Upper lobe of left lung (tissue), 6 donors: ENCODE data around the gene XYLT2. TPM values are rescaled to one million over a fixed set of nuclear protein-coding genes. Genes with fewer than 3 reads are reported as not detected.
"Not testable (repeated sequence)": the region's sequence is repeated elsewhere in the genome, so short reads cannot be mapped to it uniquely, and the experiment has no call there.

Source experiments
- ATAC-seq, 2 donors: fragments of 200-7000 bp; cut with Tn5 transposase; one replicate each; pipeline ENCODE4 v1.9.1; 2022; ENCODE audit warnings: mild to moderate bottlenecking in 2 of 2, moderate library complexity in 2 of 2; ENCODE audit not compliant: low FRiP score in 2 of 2
- DNase-seq, 2 donors: peaks; one replicate each; pipeline ENCODE4 v3.0.0-alpha.2; 2019 to 2020
- H3K27ac ChIP-seq, 4 donors: fragments of 200-600 bp; sonication (generic); one replicate each; pipeline ENCODE4 v1.5.1; 2016 to 2019
- H3K27me3 ChIP-seq, 4 donors: fragments of 200-600 bp; sonication (generic); one replicate each; pipeline ENCODE4 v1.5.1; 2017 to 2019
- H3K36me3 ChIP-seq, 4 donors: fragments of 200-600 bp; sonication (generic); one replicate each; pipeline ENCODE4 v1.5.1; 2016 to 2019
- H3K4me1 ChIP-seq, 4 donors: fragments of 200-600 bp; sonication (generic); one replicate each; pipeline ENCODE4 v1.5.1; 2018 to 2019
- H3K4me3 ChIP-seq, 4 donors: fragments of 200-600 bp; sonication (generic); one replicate each; pipeline ENCODE4 v1.5.1; 2017 to 2019; ENCODE audit warnings: mild to moderate bottlenecking in 2 of 4, moderate library complexity in 1 of 4
- H3K9me3 ChIP-seq, 4 donors: fragments of 200-600 bp; sonication (generic); one replicate each; pipeline ENCODE4 v1.5.1; 2018 to 2019
- CTCF ChIP-seq, 6 experiments: fragments of 450-650 bp in 4 of 6; fragments of 200-600 bp in 2 of 6; sonication (generic) in 2 of 6; IDR thresholded peaks; one replicate each; pipeline ENCODE4 v1.5.1; 2016 to 2019; ENCODE audit warnings: antibody characterized with exemption in 6 of 6
- EP300 ChIP-seq, 4 donors: sonication (generic); formaldehyde crosslinking; IDR thresholded peaks; one replicate each; pipeline ENCODE4 v1.5.1; 2017; ENCODE audit warnings: antibody characterized with exemption in 4 of 4, control low read depth in 2 of 4
- POLR2A ChIP-seq, 4 donors: fragments of 450-650 bp; IDR thresholded peaks; one replicate each; pipeline ENCODE4 v1.5.1; 2016 to 2017; ENCODE audit warnings: antibody characterized with exemption in 4 of 4, mild to moderate bottlenecking in 2 of 4
- POLR2AphosphoS5 ChIP-seq, 2 donors: sonication (generic); formaldehyde crosslinking; IDR thresholded peaks; one replicate each; pipeline ENCODE4 v1.5.1; 2017; ENCODE audit warnings: antibody characterized with exemption in 2 of 2
- WGBS, 2 donors: methylation state at CpG; one replicate each; pipeline ENCODE4 v1.1.5; 2017 to 2018; 5-methylcytosine and 5-hydroxymethylcytosine counted together
- small RNA-seq, 4 donors: library from RNA; depleted of rRNA; stranded (forward); fragments of <200 nt; gene quantifications; one replicate each; pipeline ENCODE3, GENCODE V24; 2016
- total RNA-seq, 6 donors: library from RNA; depleted of rRNA in 4 of 6; stranded (reverse); fragments of >200 nt in 4 of 6; gene quantifications; one replicate each; pipeline versions ENCODE4 v1.1.0 to v1.2.1, GENCODE V29; 2016 to 2021
- donor health status: DM: no; HTN: no; CAD: no; lungs with moderate emphysema.
- donor health status: DM: no; HTN: yes; CAD: no; lungs with severe emphysema.

The XYLT2 gene
- total RNA-seq, 6 donors from 2014 or later: 16.4 to 33.5 (median 19.2) TPM

GRCh38 chr17:50397919-50398285 is 52.0 kb downstream of the XYLT2 start:
- ATAC-seq (no peak), DNase-seq (no peak)
- Histone ChIP-seq H3K9me3 (no peaks in the 10 kb centered on the region), H3K4me3 (peak overlapping the region in 3 of 4 donors; percentile 88 to 99 (median 95)), H3K27ac (peak overlapping the region in 1 of 4 donors; percentile 89), H3K4me1 (peaks cover 22 to 29% (median 26%) of the 10 kb centered on the region in 4 donors), H3K36me3 (peaks cover 13 to 26% (median 22%) of the 10 kb centered on the region in 4 donors), H3K27me3 (no peaks in the 10 kb centered on the region)
- TF ChIP-seq EP300 (IDR thresholded peaks at IDR 0.05): no peak
- TF ChIP-seq POLR2AphosphoS5 (IDR thresholded peaks at IDR 0.05): no peak
- TF ChIP-seq POLR2A (IDR thresholded peaks at IDR 0.05): no peak
- TF ChIP-seq CTCF (IDR thresholded peaks at IDR 0.05): no peak
- 55 to 59% methylated on average over 9 of the region's 9 CpGs for WGBS, 2 donors

- not testable (repeated sequence) for H3K27me3 ChIP-seq, H3K27ac ChIP-seq, H3K4me3 ChIP-seq, H3K9me3 ChIP-seq, DNase-seq, ATAC-seq
- H3K36me3 ChIP-seq: peaks cover 6 to 19% (median 14%) of the 10 kb centered on the region in 4 donors
- 90 to 95% methylated on average over 3 of the region's 3 CpGs for WGBS, 2 donors
- peaks cover 22 to 29% (median 26%) of the 10 kb centered on the region in 4 donors for H3K4me1 ChIP-seq
Observed at GRCh38 chr17:50398672-50399071, 52.7 kb downstream of the XYLT2 start.

- H3K27ac ChIP-seq, H3K27me3 ChIP-seq, H3K4me3 ChIP-seq, DNase-seq, H3K9me3 ChIP-seq, H3K36me3 ChIP-seq, ATAC-seq: not testable (repeated sequence)
- peaks cover 20 to 29% (median 24%) of the 10 kb centered on the region in 4 donors for H3K4me1 ChIP-seq
- 96 to 100% methylated on average over 6 to 8 of the region's 8 CpGs for WGBS, 2 donors
Observed at GRCh38 chr17:50399591-50399990, 53.7 kb downstream of the XYLT2 start.

GRCh38 chr17:50405351-50405750 is 59.4 kb downstream of the XYLT2 start:
- DNase-seq, H3K4me1 ChIP-seq: not testable (repeated sequence)

GRCh38 chr17:50406578-50406977 is 60.7 kb downstream of the XYLT2 start:
- Histone ChIP-seq H3K27ac (no peak overlapping the region), H3K9me3 (no peaks in the 10 kb centered on the region), H3K36me3 (no peaks in the 10 kb centered on the region), H3K27me3 (no peaks in the 10 kb centered on the region), H3K4me1 (no peaks in the 10 kb centered on the region), H3K4me3 (no peak overlapping the region)
- DNase-seq: no peak
- 67 to 81% methylated on average over 5 of the region's 5 CpGs for WGBS, 2 donors
- TF ChIP-seq EP300 (IDR thresholded peaks at IDR 0.05) (no peak), POLR2A (IDR thresholded peaks at IDR 0.05) (no peak), POLR2AphosphoS5 (IDR thresholded peaks at IDR 0.05) (no peak)
- no peak for ATAC-seq

More at GRCh38 chr17:50405351-50405750, 59.4 kb downstream of the XYLT2 start:
- H3K27ac ChIP-seq, H3K9me3 ChIP-seq, H3K4me3 ChIP-seq, H3K36me3 ChIP-seq, ATAC-seq, H3K27me3 ChIP-seq: not testable (repeated sequence)
- WGBS, 2 donors: 85 to 87% methylated on average over 4 of the region's 4 CpGs

- H3K4me3 ChIP-seq: no peak overlapping the region
- H3K27ac ChIP-seq: no peak overlapping the region
- no peak for DNase-seq
- 76 to 89% methylated on average over 3 to 4 of the region's 4 CpGs for WGBS, 2 donors
- no peak for TF ChIP-seq POLR2A (IDR thresholded peaks at IDR 0.05)
- no peak for TF ChIP-seq POLR2AphosphoS5 (IDR thresholded peaks at IDR 0.05)
- no peak for TF ChIP-seq CTCF (IDR thresholded peaks at IDR 0.05)
- TF ChIP-seq EP300 (IDR thresholded peaks at IDR 0.05): no peak
- H3K9me3 ChIP-seq: no peaks in the 10 kb centered on the region
- ATAC-seq: no peak
- H3K4me1 ChIP-seq: no peaks in the 10 kb centered on the region
- H3K36me3 ChIP-seq: no peaks in the 10 kb centered on the region
- no peaks in the 10 kb centered on the region for H3K27me3 ChIP-seq
Observed at GRCh38 chr17:50407921-50408320, 62.0 kb downstream of the XYLT2 start.

Small RNA genes within 50 kb of the gene (small RNA-seq; reads per million reads assigned to genes)
- 0 reads per million in 4 donors for gene RF00019

Other genes with a start within 250 kb of the XYLT2 start
- 10 to 100 TPM in 2 of 6 donors, 1 to 10 TPM in 3, under 1 TPM in 1; 0.49 to 16.8 (median 5.6) TPM for gene SAMD14, start 216.0 kb upstream of the XYLT2 start, total RNA-seq
- 100 to 1,000 TPM in 1 of 6 donors, 10 to 100 TPM in 5; 37.5 to 121 (median 74.7) TPM for gene PPP1R9B, start 195.4 kb upstream of the XYLT2 start, total RNA-seq
- gene SGCA, start 180.1 kb upstream of the XYLT2 start, total RNA-seq: 10 to 100 TPM in 5 of 6 donors, 1 to 10 TPM in 1; 1.6 to 19.7 (median 14.1) TPM
- gene COL1A1, start 144.5 kb upstream of the XYLT2 start, total RNA-seq: 100 to 1,000 TPM in 3 of 6 donors, 10 to 100 TPM in 3; 15.4 to 555 (median 117) TPM
- 10 to 100 TPM in 1 of 6 donors, 1 to 10 TPM in 5; 1.3 to 15.7 (median 3.8) TPM for gene TMEM92, start 71.7 kb upstream of the XYLT2 start, total RNA-seq
- gene MRPL27, start 27.1 kb downstream of the XYLT2 start, total RNA-seq: 10 to 100 TPM in 5 of 6 donors, 1 to 10 TPM in 1; 7.3 to 59.1 (median 50.6) TPM
- 10 to 100 TPM in 1 of 6 donors, 1 to 10 TPM in 2, under 1 TPM in 1, not detected in 2; 0.30 to 12.1 (median 1.2) TPM for gene EME1, start 27.1 kb downstream of the XYLT2 start, total RNA-seq
- 100 to 1,000 TPM in 1 of 6 donors, 10 to 100 TPM in 5; 19.9 to 135 (median 67.0) TPM for gene LRRC59, start 51.4 kb downstream of the XYLT2 start, total RNA-seq
- 100 to 1,000 TPM in 4 of 6 donors, 10 to 100 TPM in 2; 52.3 to 239 (median 120) TPM for gene ACSF2, start 80.1 kb downstream of the XYLT2 start, total RNA-seq
- under 1 TPM in 4 of 6 donors, not detected in 2; 0.13 to 0.30 (median 0.21) TPM for gene CHAD, start 122.8 kb downstream of the XYLT2 start, total RNA-seq
- gene RSAD1, start 132.7 kb downstream of the XYLT2 start, total RNA-seq: 10 to 100 TPM; 26.8 to 47.3 (median 34.9) TPM
- gene MYCBPAP, start 162.3 kb downstream of the XYLT2 start, total RNA-seq: 10 to 100 TPM in 1 of 6 donors, 1 to 10 TPM in 5; 1.0 to 14.7 (median 4.2) TPM
- gene EPN3, start 186.6 kb downstream of the XYLT2 start, total RNA-seq: 10 to 100 TPM in 1 of 6 donors, 1 to 10 TPM in 2, under 1 TPM in 2, not detected in 1; 0.74 to 14.4 (median 1.2) TPM
- 100 to 1,000 TPM in 2 of 6 donors, 10 to 100 TPM in 4; 32.9 to 111 (median 46.4) TPM for gene SPATA20, start 201.0 kb downstream of the XYLT2 start, total RNA-seq
- gene CACNA1G, start 214.6 kb downstream of the XYLT2 start, total RNA-seq: under 1 TPM in 4 of 6 donors, not detected in 2; under 0.01 to 0.37 (median 0.11) TPM